ENCODE data around the gene MED13. TPM values are rescaled to one million over a fixed set of nuclear protein-coding genes. Genes with fewer than 3 reads are reported as not detected.

Gene MED13
- total RNA-seq, 2 donors from 2014 or later = 37.4 to 41.5 TPM

DNA sequence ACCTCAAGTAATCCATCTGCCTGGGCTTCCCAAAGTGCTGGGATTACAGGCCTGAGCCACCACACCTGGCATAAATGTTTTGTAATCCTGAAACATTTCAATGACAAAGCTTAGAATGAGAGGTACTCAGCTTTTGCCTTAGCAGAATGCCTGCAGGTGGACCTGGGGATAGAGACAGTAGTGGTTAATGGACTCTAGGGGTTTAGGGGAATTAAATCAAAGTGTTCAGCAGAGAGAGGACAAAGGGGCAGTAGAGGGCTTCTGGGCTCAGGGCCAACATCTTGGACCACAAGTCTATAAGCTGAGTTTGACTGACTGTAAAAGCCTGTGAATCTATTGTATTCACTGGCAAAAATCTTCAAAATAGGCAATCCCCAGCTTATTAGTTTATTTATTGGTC lies 36.0 kb upstream of the MED13 start:
- ATAC-seq (no peak), DNase-seq (no peak)
- Histone ChIP-seq H3K27ac (no peak overlapping the region), H3K4me3 (no peak overlapping the region), H3K36me3 (replicated peaks in 1 of 2; ENCODE audit: insufficient read depth in 1 of 2, low read depth in 2 of 2) (no peaks in the 10 kb centered on the region), H3K4me1 (peaks cover 9% of the 10 kb centered on the region), H3K27me3 (no peaks in the 10 kb centered on the region), H3K9me3 (no peaks in the 10 kb centered on the region)
- intact Hi-C loops (cut with DNase I) = no loop called here
- TF ChIP-seq, protein P1, sequence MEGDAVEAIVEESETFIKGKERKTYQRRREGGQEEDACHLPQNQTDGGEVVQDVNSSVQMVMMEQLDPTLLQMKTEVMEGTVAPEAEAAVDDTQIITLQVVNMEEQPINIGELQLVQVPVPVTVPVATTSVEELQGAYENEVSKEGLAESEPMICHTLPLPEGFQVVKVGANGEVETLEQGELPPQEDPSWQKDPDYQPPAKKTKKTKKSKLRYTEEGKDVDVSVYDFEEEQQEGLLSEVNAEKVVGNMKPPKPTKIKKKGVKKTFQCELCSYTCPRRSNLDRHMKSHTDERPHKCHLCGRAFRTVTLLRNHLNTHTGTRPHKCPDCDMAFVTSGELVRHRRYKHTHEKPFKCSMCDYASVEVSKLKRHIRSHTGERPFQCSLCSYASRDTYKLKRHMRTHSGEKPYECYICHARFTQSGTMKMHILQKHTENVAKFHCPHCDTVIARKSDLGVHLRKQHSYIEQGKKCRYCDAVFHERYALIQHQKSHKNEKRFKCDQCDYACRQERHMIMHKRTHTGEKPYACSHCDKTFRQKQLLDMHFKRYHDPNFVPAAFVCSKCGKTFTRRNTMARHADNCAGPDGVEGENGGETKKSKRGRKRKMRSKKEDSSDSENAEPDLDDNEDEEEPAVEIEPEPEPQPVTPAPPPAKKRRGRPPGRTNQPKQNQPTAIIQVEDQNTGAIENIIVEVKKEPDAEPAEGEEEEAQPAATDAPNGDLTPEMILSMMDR (IDR thresholded peaks at IDR 0.05) = no peak
- no peak for TF ChIP-seq POLR2A (IDR thresholded peaks at IDR 0.05)

- intact Hi-C loops (cut with DNase I) = no loop called here
- no peaks in the 10 kb centered on the region for H3K36me3 ChIP-seq (replicated peaks in 1 of 2; ENCODE audit: insufficient read depth in 1 of 2, low read depth in 2 of 2)
- no peak overlapping the region for H3K27ac ChIP-seq
- no peak for DNase-seq
- ATAC-seq = no peak
- WGBS, 2 donors = 89 to 94% methylated on average over 1 of the region's 1 CpG
- H3K9me3 ChIP-seq = no peaks in the 10 kb centered on the region
- no peaks in the 10 kb centered on the region for H3K27me3 ChIP-seq
- H3K4me3 ChIP-seq = no peak overlapping the region
- TF ChIP-seq POLR2A (IDR thresholded peaks at IDR 0.05) = no peak
- TF ChIP-seq, protein P1 (IDR thresholded peaks at IDR 0.05) = no peak
- H3K4me1 ChIP-seq = peaks cover 3% of the 10 kb centered on the region
Observed at GRCh38 chr17:62100055-62100454, 35.0 kb upstream of the MED13 start.

DNA sequence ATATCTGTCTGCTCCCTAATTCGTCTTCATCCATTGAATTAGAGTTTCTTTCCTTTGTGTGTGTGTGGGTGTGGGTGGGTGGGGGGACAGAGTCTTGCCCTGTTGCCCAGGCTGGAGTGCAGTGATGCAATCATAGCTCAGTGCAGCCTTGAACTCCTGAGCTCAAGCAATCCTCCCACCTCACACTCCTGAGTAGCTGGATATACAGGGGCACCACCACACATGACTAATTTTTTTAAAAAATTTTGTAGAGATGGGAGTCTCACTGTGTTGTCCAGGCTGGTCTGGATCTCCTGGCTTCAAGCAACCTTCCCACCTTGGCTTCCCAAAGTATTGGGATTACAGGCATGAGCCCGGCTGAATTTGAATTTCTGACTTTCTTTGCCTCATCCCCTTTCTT lies 34.5 kb upstream of the MED13 start:
- DNase-seq (no peak), ATAC-seq (no peak)
- WGBS, 2 donors = 60 to 77% methylated on average over 1 to 2 of the region's 2 CpGs
- no peak overlapping the region for H3K4me3 ChIP-seq
- H3K36me3 ChIP-seq (replicated peaks in 1 of 2; ENCODE audit: insufficient read depth in 1 of 2, low read depth in 2 of 2) = no peaks in the 10 kb centered on the region
- peaks cover 4% of the 10 kb centered on the region for H3K4me1 ChIP-seq
- no peaks in the 10 kb centered on the region for H3K9me3 ChIP-seq
- no peak overlapping the region for H3K27ac ChIP-seq
- no peaks in the 10 kb centered on the region for H3K27me3 ChIP-seq
- TF ChIP-seq POLR2A (IDR thresholded peaks at IDR 0.05) = no peak
- TF ChIP-seq, protein P1 (IDR thresholded peaks at IDR 0.05) = no peak
- intact Hi-C loops (cut with DNase I) = no loop called here

DNA sequence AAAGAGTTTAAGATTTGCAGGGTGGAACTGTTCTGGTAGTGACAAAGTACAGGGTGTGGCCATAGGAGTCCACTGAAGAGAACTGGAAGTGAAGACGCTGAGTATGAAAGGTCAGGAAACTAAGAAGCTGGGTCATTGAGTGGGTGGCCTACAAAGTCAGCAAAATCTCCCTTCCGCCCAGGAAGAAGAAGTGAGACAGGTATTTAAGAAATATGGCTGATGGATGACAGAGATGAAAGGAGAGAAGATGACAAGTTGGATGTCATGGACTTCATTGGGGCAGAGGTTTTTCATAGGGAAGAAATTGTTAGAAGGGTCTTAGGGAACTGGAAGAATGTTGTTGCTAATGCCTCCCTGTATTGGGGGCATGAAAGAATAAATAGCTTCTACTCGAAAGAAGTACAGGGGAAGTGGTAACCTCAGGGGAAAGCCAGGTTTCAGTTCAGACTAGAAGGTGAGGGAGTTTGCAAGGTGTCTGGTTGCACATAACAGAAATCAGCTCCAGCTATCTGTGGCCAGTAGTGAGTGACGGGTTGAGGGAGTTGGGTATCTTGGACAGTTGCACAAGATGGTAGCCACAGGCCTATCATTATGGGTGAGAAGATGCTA lies 33.6 kb upstream of the MED13 start:
- intact Hi-C loops (cut with DNase I) = no loop called here
- 71 to 84% methylated on average over 4 of the region's 4 CpGs for whole genome bisulfite sequencing, 2 donors
- H3K4me1 ChIP-seq = peaks cover 12% of the 10 kb centered on the region
- H3K4me3 ChIP-seq = no peak overlapping the region
- DNase-seq = no peak
- TF ChIP-seq POLR2A (IDR thresholded peaks at IDR 0.05) = no peak
- TF ChIP-seq, protein P1 (IDR thresholded peaks at IDR 0.05) = no peak
- H3K36me3 ChIP-seq (replicated peaks in 1 of 2; ENCODE audit: insufficient read depth in 1 of 2, low read depth in 2 of 2) = no peaks in the 10 kb centered on the region
- no peaks in the 10 kb centered on the region for H3K27me3 ChIP-seq
- no peak overlapping the region for H3K27ac ChIP-seq
- no peak for ATAC-seq
- no peaks in the 10 kb centered on the region for H3K9me3 ChIP-seq

GRCh38 chr17:62096401-62096670 lies 31.3 kb upstream of the MED13 start:
- ATAC-seq (no peak), DNase-seq (no peak)
- intact Hi-C loops (cut with DNase I) = no loop called here
- Histone ChIP-seq H3K4me3 (no peak overlapping the region), H3K27me3 (no peaks in the 10 kb centered on the region), H3K27ac (no peak overlapping the region), H3K4me1 (peaks cover 29% of the 10 kb centered on the region), H3K36me3 (replicated peaks in 1 of 2; ENCODE audit: insufficient read depth in 1 of 2, low read depth in 2 of 2) (no peaks in the 10 kb centered on the region), H3K9me3 (no peaks in the 10 kb centered on the region)
- TF ChIP-seq, protein P1 (IDR thresholded peaks at IDR 0.05) = no peak
- TF ChIP-seq POLR2A (IDR thresholded peaks at IDR 0.05) = no peak
- WGBS, 2 donors = 76 to 84% methylated on average over 3 of the region's 3 CpGs
